D721Med (cell line): ENCODE data around the gene COL20A1.

Experiments used
- DNase-seq: peaks from one replicate; pipeline ENCODE4 v3.0.0; 2011; ENCODE audit warnings: low spot score; ENCODE audit not compliant: insufficient read length
- FAIRE-seq: peaks from 2 replicates; lab custom pipeline; 2011; peaks lifted over from hg19 to GRCh38; lab: Jason Lieb, UNC
- CTCF ChIP-seq: IDR thresholded peaks from 2 replicates; pipeline ENCODE4 v1.5.1; 2012; ENCODE audit warnings: mild to moderate bottlenecking, control low read depth; ENCODE audit not compliant: insufficient read depth; ENCODE audit errors: missing control alignments

Gene COL20A1

GRCh38 chr20:63312690-63313348, 19.8 kb downstream of the COL20A1 start:
- no peak for TF ChIP-seq CTCF
- FAIRE-seq (no peak), DNase-seq (no peak)

- FAIRE-seq: no peak
- no peak for DNase-seq
- no peak for TF ChIP-seq CTCF
Observed at GRCh38 chr20:63313349-63314014, 20.5 kb downstream of the COL20A1 start.

GRCh38 chr20:63314015-63314471, 21.1 kb downstream of the COL20A1 start:
- FAIRE-seq: no peak
- no peak for DNase-seq
- no peak for TF ChIP-seq CTCF

GRCh38 chr20:63314566-63315239, 21.7 kb downstream of the COL20A1 start:
- TF ChIP-seq CTCF: no peak
- FAIRE-seq (no peak), DNase-seq (no peak)

GRCh38 chr20:63315240-63315689, 22.3 kb downstream of the COL20A1 start:
- no peak for TF ChIP-seq CTCF
- FAIRE-seq (no peak), DNase-seq (no peak)

GRCh38 chr20:63315731-63316491, 22.9 kb downstream of the COL20A1 start:
- no peak for TF ChIP-seq CTCF
- no peak for FAIRE-seq
- DNase-seq: no peak
